Activated gamma-delta T cell treated with anti-CD3 and anti-CD28 coated beads, Interleukin-2, amount 50 U/mL, for 16 hours (primary cell): ENCODE data around the gene PBX2.
A peak's percentile ranks its signal among the peaks of the same experiment; 100 is the strongest.
"Not testable (repeated sequence)": the region's sequence is repeated elsewhere in the genome, so short reads cannot be mapped to it uniquely, and the experiment has no call there.

Experiments
- DNase-seq: peaks from one replicate; pipeline ENCODE4 v3.0.0-alpha.2; 2020; ENCODE audit warnings: low read depth

Gene PBX2

GRCh38 chr6:32149092-32149755, 40.8 kb downstream of the PBX2 start:
- DNase-seq = no peak

DNA sequence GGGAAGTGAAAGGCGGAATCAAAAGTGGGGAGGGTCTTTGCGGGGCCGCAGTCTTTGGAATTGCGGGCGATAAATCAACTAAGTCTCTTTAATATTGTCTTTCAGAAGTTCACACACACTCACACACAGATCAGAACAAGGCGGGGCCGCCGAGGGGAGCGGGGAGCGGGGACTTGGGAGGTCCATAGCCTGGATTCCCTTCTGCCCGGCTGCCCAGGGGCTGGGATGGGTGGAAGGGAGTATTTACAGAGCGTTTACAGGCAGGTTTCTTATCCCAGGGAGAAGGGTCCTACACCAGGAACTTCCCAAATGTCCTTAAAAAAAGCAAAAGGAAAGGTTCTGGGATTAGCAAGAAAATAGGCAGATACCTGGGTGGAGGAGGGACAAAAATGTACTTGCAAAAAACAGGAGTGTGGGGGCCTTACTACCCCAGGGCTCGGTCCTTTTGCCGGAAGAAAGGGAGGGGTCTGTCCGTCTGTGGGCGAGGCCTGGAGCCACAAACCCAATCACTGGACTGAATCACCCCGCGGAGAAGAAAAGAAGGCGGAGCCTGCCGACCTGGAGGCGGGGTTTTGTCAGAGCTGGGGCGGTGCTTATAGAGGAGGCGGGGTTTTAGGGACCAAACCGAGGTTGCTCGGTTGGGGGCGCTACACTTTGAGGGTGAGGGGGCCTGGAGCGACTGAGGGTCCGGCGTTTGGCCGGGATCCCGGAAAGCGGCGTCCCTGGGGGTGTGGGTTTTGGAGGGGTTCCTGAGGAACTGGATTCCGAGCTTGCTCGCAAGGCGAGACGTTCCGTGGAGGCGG, 41.5 kb downstream of the PBX2 start:
- DNase-seq = peak; percentile 55

- DNase-seq = no peak
These were observed 42.4 kb downstream of the PBX2 start for GRCh38 chr6:32147401-32148132.

DNA sequence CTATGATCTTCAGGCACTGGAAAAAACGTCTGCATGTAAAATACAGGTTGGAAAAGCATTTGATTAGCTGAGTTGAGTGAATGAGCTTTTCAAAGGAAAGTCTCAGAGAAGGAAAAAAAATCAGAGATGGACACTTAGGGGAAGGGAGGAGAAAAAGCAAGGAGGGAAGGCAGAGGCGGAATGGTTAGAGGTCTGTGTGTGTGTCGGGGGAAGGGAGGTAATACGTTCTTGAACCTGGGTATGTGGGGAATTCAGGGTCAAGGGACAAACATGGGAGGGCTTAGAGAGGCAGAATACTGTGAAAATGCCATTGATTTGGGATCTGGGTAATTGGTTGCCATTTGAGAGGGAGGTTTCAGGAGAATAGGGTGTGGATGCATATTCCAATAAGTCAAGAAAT, 43.3 kb downstream of the PBX2 start:
- DNase-seq = no peak

DNA sequence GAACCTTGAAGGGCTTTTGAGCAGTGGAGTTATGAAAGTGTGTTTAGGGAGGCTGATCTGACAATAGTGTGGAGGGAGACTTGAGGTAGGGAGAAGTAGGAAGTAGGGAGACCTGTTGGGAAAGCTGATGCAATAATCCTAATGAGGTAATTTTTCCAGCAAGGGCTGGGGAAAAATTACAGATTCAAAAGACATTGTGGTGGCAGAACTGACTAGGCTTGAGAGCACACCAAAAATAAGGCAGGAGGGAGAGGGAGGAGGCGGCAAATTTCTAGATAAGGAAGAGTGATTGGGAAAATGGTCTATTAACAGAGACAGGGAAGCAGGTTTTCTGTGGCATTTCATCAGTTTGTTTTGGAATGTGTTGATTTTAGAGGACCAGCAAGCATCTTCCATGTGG, 43.7 kb downstream of the PBX2 start:
- no peak for DNase-seq

- DNase-seq = not testable (repeated sequence)
These were observed 45.8 kb downstream of the PBX2 start for GRCh38 chr6:32144238-32144637.

DNA sequence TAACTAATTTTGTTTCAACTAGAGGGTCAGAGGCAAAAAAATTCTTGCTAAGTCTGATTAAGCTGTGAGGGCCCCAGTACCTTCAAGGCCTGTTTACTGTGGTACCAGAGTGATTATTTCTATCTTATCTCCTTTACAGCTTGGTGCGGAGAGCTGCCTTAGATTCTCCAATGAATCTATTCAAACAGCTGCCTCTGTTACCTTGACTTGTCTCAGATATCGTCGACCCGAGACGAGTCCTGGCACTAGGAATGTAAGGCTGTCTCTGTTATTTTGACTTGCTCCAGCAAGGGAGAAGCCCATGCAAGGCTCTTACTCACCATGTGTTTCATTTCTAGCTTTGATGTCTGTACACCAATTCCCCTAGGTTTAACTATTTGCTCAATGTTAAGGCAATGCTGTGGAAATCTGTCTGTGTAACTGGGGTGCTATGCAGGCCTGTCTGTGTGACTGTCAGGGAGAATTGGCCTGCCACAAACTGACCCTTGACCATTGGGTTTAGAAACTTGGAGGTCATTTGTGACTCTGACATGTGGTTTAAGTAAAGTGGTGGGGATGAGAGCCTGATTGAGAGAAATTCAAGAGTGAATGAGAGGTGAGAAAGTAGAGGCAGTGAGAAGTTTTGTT, 49.5 kb downstream of the PBX2 start:
- DNase-seq = no peak

GRCh38 chr6:32139590-32139989, 50.4 kb downstream of the PBX2 start:
- DNase-seq = no peak

DNA sequence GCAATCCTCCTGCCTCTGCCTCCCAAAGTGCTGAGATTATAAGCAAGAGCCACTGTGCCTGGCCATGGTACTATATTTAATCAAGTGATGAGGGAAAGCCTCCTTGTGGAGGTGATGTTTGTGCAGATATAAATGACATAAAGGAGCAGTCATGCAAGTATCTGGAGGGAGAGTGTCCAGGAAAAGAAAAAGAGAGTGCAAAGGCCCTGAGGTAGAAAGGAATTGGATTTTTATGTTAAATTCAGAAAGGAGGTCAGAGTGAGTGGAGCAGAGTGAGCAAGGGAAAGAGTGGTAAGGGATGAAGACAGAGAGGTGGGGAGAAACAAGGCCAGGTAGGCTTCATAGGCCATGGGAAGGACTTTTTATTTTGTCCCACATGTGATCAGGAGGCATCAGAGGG, 52.5 kb downstream of the PBX2 start:
- no peak for DNase-seq
